ENCODE measurements around the gene ROPN1B. TPM values are rescaled to one million over a fixed set of nuclear protein-coding genes. Genes with fewer than 3 reads are reported as not detected.
"Not testable (repeated sequence)": the region's sequence is repeated elsewhere in the genome, so short reads cannot be mapped to it uniquely, and the experiment has no call there.

ROPN1B gene
- total and polyA plus RNA-seq, 2 donors, result 0.21 TPM; not detected in 1

- H3K9me3 ChIP-seq (ENCODE audit: control insufficient read depth in 2 of 2, insufficient read depth in 1 of 2, low read length in 1 of 2), result peaks cover 0 to 2% of the 10 kb centered on the region in 2 donors
- peak overlapping the region; percentile 49 to 68 for H3K4me3 ChIP-seq (ENCODE audit: low read length in 2 of 2)
- H3K4me1 ChIP-seq (ENCODE audit: control insufficient read depth in 2 of 2, insufficient read depth in 2 of 2, low read length in 2 of 2), result no peaks in the 10 kb centered on the region
- no peaks in the 10 kb centered on the region for H3K36me3 ChIP-seq (ENCODE audit: control insufficient read depth in 2 of 2, insufficient read depth in 2 of 2, low read length in 1 of 2)
- 15% methylated on average over 52 of the region's 52 CpGs for WGBS
- H3K27me3 ChIP-seq (ENCODE audit: control insufficient read depth in 2 of 2, insufficient read depth in 1 of 2, low read length in 1 of 2), result peaks cover 0 to 14% of the 10 kb centered on the region in 2 donors
- peak; percentile 46 to 80 (median 73) for DNase-seq (ENCODE audit: low read depth in 6 of 9, low spot score in 9 of 9)
- peak overlapping the region; percentile 22 to 86 for H3K27ac ChIP-seq (ENCODE audit: low read depth in 1 of 2, low read length in 1 of 2)
These were observed 21.4 kb downstream of the ROPN1B start for GRCh38 chr3:125990253-125990970.

- H3K27ac ChIP-seq (ENCODE audit: low read depth in 1 of 2, low read length in 1 of 2); H3K27me3 ChIP-seq (ENCODE audit: control insufficient read depth in 2 of 2, insufficient read depth in 1 of 2, low read length in 1 of 2); H3K4me3 ChIP-seq (ENCODE audit: low read length in 2 of 2); H3K4me1 ChIP-seq (ENCODE audit: control insufficient read depth in 2 of 2, insufficient read depth in 2 of 2, low read length in 2 of 2); H3K9me3 ChIP-seq (ENCODE audit: control insufficient read depth in 2 of 2, insufficient read depth in 1 of 2, low read length in 1 of 2); H3K36me3 ChIP-seq (ENCODE audit: control insufficient read depth in 2 of 2, insufficient read depth in 2 of 2, low read length in 1 of 2); DNase-seq (ENCODE audit: low read depth in 6 of 9, low spot score in 9 of 9): not testable (repeated sequence)
- 99% methylated on average over 4 of the region's 4 CpGs for WGBS
These were observed 27.8 kb downstream of the ROPN1B start for GRCh38 chr3:125996751-125997150.

DNA sequence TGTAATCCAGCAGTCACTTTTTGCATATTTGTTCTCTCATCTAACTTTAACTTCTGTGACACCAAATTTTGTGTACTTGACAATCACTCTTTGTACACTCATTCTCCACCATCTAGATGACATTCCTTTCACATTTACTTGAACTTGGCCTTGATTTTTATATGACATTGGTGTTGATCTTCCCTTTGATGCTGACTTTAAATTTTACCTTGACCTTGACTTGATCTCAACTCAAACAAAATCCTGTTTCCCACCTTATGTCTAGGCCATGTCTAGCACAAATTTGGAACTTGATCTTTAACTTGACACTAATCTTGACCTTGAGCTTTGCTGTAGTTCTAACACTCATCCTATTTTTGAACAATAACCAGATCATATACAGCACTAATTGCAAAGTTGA lies 33.2 kb downstream of the ROPN1B start:
- H3K9me3 ChIP-seq (ENCODE audit: control insufficient read depth in 2 of 2, insufficient read depth in 1 of 2, low read length in 1 of 2), result peaks cover 0 to 2% of the 10 kb centered on the region in 2 donors

GRCh38 chr3:126003447-126004190 lies 34.6 kb downstream of the ROPN1B start:
- DNase-seq (ENCODE audit: low read depth in 6 of 9, low spot score in 9 of 9), result no peak
- no peak overlapping the region for H3K4me3 ChIP-seq (ENCODE audit: low read length in 2 of 2)
- H3K36me3 ChIP-seq (ENCODE audit: control insufficient read depth in 2 of 2, insufficient read depth in 2 of 2, low read length in 1 of 2), result peaks cover 21 to 36% of the 10 kb centered on the region in 2 donors
- no peaks in the 10 kb centered on the region for H3K4me1 ChIP-seq (ENCODE audit: control insufficient read depth in 2 of 2, insufficient read depth in 2 of 2, low read length in 2 of 2)
- H3K27me3 ChIP-seq (ENCODE audit: control insufficient read depth in 2 of 2, insufficient read depth in 1 of 2, low read length in 1 of 2), result no peaks in the 10 kb centered on the region
- no peaks in the 10 kb centered on the region for H3K9me3 ChIP-seq (ENCODE audit: control insufficient read depth in 2 of 2, insufficient read depth in 1 of 2, low read length in 1 of 2)
- no peak overlapping the region for H3K27ac ChIP-seq (ENCODE audit: low read depth in 1 of 2, low read length in 1 of 2)
- WGBS, result 94% methylated on average over 10 of the region's 10 CpGs

More for the DNA sequence above, 33.2 kb downstream of the ROPN1B start:
- Histone ChIP-seq H3K4me1 (ENCODE audit: control insufficient read depth in 2 of 2, insufficient read depth in 2 of 2, low read length in 2 of 2) (no peaks in the 10 kb centered on the region), H3K36me3 (ENCODE audit: control insufficient read depth in 2 of 2, insufficient read depth in 2 of 2, low read length in 1 of 2) (peaks cover 8 to 22% of the 10 kb centered on the region in 2 donors), H3K4me3 (ENCODE audit: low read length in 2 of 2) (no peak overlapping the region), H3K27ac (ENCODE audit: low read depth in 1 of 2, low read length in 1 of 2) (no peak overlapping the region), H3K27me3 (ENCODE audit: control insufficient read depth in 2 of 2, insufficient read depth in 1 of 2, low read length in 1 of 2) (no peaks in the 10 kb centered on the region)
- DNase-seq (ENCODE audit: low read depth in 6 of 9, low spot score in 9 of 9), result no peak

DNA sequence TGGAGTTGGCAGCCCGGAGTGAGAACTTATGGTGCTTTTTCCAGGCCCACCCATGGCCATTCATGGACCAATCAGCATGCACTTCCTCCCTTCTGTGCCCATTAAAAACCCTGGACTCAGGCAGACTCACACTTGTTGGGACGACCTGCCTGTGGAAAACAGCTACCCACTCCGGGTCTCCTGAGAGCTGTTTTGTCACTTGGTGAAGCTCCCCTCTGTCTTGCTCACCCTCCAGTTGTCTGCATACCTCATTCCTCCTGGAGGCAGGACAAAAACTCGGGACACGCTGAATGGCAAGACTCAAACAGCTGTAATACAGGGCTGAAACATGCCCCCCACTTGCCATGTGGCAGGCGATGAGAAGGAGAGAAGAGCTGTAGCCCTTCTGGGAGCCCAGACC lies 35.2 kb downstream of the ROPN1B start:
- H3K4me3 ChIP-seq (ENCODE audit: low read length in 2 of 2), result no peak overlapping the region
- H3K36me3 ChIP-seq (ENCODE audit: control insufficient read depth in 2 of 2, insufficient read depth in 2 of 2, low read length in 1 of 2), result peaks cover 24 to 39% of the 10 kb centered on the region in 2 donors
- WGBS, result 96% methylated on average over 6 of the region's 6 CpGs
- no peak overlapping the region for H3K27ac ChIP-seq (ENCODE audit: low read depth in 1 of 2, low read length in 1 of 2)
- no peaks in the 10 kb centered on the region for H3K27me3 ChIP-seq (ENCODE audit: control insufficient read depth in 2 of 2, insufficient read depth in 1 of 2, low read length in 1 of 2)
- H3K4me1 ChIP-seq (ENCODE audit: control insufficient read depth in 2 of 2, insufficient read depth in 2 of 2, low read length in 2 of 2), result no peaks in the 10 kb centered on the region
- no peaks in the 10 kb centered on the region for H3K9me3 ChIP-seq (ENCODE audit: control insufficient read depth in 2 of 2, insufficient read depth in 1 of 2, low read length in 1 of 2)
- DNase-seq (ENCODE audit: low read depth in 6 of 9, low spot score in 9 of 9), result no peak

DNA sequence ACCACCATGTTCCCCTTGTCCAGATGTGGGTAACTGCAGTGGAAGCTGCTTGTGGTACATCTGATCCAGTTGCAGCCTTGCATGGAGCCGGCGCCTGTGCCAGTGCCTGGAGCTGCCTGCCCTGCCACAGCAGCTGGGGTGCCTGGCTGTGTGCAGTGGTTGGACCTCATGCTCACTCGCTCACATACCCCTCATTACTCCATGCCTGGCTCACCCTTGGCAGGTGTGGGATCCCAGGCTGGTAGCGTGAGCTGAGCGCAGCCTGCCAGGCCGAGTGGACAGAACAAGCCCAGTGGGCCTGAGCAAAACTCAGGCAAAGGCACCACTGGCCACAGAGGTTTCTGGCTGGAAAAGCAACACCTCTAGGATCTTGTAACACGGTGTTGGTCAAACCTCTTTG lies 35.7 kb downstream of the ROPN1B start:
- no peak for DNase-seq (ENCODE audit: low read depth in 6 of 9, low spot score in 9 of 9)

DNA sequence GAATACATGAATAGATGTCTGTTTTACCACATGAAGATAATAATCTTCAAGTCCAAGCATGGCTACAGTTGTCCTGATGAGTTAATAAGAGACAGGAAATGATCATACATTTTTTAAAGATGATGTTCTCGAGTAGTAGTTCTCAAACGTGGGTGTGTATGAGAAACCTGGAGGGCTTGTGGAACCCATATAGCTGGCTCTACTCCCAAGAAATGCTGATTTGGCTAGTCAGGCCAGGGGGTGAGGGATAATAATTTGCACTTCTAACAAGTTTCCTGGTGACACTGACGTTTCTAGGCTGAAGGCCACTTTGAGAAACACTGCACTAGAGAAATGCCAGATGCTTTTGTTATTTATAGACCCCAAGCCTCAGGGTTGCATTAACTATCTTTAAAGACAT lies 37.0 kb downstream of the ROPN1B start:
- H3K4me1 ChIP-seq (ENCODE audit: control insufficient read depth in 2 of 2, insufficient read depth in 2 of 2, low read length in 2 of 2), result no peaks in the 10 kb centered on the region
- no peak overlapping the region for H3K27ac ChIP-seq (ENCODE audit: low read depth in 1 of 2, low read length in 1 of 2)
- 75% methylated on average over 3 of the region's 3 CpGs for WGBS
- H3K9me3 ChIP-seq (ENCODE audit: control insufficient read depth in 2 of 2, insufficient read depth in 1 of 2, low read length in 1 of 2), result no peaks in the 10 kb centered on the region
- DNase-seq (ENCODE audit: low read depth in 6 of 9, low spot score in 9 of 9), result no peak
- H3K36me3 ChIP-seq (ENCODE audit: control insufficient read depth in 2 of 2, insufficient read depth in 2 of 2, low read length in 1 of 2), result peaks cover 30 to 39% of the 10 kb centered on the region in 2 donors
- no peaks in the 10 kb centered on the region for H3K27me3 ChIP-seq (ENCODE audit: control insufficient read depth in 2 of 2, insufficient read depth in 1 of 2, low read length in 1 of 2)
- no peak overlapping the region for H3K4me3 ChIP-seq (ENCODE audit: low read length in 2 of 2)

More for the DNA sequence above, 35.7 kb downstream of the ROPN1B start:
- H3K27me3 ChIP-seq (ENCODE audit: control insufficient read depth in 2 of 2, insufficient read depth in 1 of 2, low read length in 1 of 2), result no peaks in the 10 kb centered on the region
- WGBS, result 98% methylated on average over 7 of the region's 7 CpGs
- peaks cover 24 to 39% of the 10 kb centered on the region in 2 donors for H3K36me3 ChIP-seq (ENCODE audit: control insufficient read depth in 2 of 2, insufficient read depth in 2 of 2, low read length in 1 of 2)
- no peaks in the 10 kb centered on the region for H3K9me3 ChIP-seq (ENCODE audit: control insufficient read depth in 2 of 2, insufficient read depth in 1 of 2, low read length in 1 of 2)
- H3K4me1 ChIP-seq (ENCODE audit: control insufficient read depth in 2 of 2, insufficient read depth in 2 of 2, low read length in 2 of 2), result no peaks in the 10 kb centered on the region
- no peak overlapping the region for H3K27ac ChIP-seq (ENCODE audit: low read depth in 1 of 2, low read length in 1 of 2)
- H3K4me3 ChIP-seq (ENCODE audit: low read length in 2 of 2), result no peak overlapping the region

DNA sequence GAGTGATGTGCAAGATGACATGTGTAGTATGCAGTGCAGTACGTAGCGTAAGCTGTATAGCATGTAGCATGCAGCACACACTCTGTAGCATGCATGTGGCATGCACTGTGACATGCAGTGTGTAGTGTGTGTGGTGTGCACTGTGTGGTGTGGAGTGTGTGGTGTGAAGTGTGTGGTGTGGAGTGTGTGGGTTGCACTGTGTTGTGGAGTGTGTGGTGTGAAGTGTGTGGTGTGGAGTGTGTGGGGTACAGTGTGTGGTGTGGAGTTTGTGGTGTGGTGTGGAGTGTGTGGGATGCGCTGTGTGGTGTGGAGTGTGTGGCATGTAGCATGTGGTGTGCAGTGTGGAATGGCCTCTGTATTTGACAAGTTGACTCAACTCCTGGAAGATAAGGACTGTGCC lies 39.2 kb downstream of the ROPN1B start:
- H3K4me3 ChIP-seq (ENCODE audit: low read length in 2 of 2), result no peak overlapping the region
- H3K4me1 ChIP-seq (ENCODE audit: control insufficient read depth in 2 of 2, insufficient read depth in 2 of 2, low read length in 2 of 2), result no peaks in the 10 kb centered on the region
- 98% methylated on average over 3 of the region's 3 CpGs for WGBS
- no peak overlapping the region for H3K27ac ChIP-seq (ENCODE audit: low read depth in 1 of 2, low read length in 1 of 2)
- H3K36me3 ChIP-seq (ENCODE audit: control insufficient read depth in 2 of 2, insufficient read depth in 2 of 2, low read length in 1 of 2), result peaks cover 41 to 52% of the 10 kb centered on the region in 2 donors
- H3K9me3 ChIP-seq (ENCODE audit: control insufficient read depth in 2 of 2, insufficient read depth in 1 of 2, low read length in 1 of 2), result no peaks in the 10 kb centered on the region
- no peaks in the 10 kb centered on the region for H3K27me3 ChIP-seq (ENCODE audit: control insufficient read depth in 2 of 2, insufficient read depth in 1 of 2, low read length in 1 of 2)
- no peak for DNase-seq (ENCODE audit: low read depth in 6 of 9, low spot score in 9 of 9)

DNA sequence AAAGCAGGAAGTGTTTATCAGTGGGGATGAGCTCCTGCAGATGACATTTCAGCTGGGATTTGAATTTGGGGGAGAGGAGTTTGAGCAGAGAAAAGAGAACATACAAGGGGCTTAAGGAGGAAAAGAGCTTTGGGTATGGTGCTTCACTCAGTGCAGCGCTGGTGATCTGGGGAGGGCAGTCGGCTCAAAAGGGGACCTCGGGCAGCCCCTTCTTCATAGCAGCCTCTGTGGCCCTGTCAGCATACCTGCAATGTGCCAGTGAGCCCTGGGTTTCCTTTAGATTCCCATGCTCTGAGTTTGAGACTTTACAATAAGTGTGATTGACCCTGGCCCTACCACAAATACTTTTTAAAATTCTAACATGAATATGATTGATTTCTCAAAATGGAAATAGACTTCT lies 40.2 kb downstream of the ROPN1B start:
- Histone ChIP-seq H3K36me3 (ENCODE audit: control insufficient read depth in 2 of 2, insufficient read depth in 2 of 2, low read length in 1 of 2) (peaks cover 42 to 59% of the 10 kb centered on the region in 2 donors), H3K4me3 (ENCODE audit: low read length in 2 of 2) (no peak overlapping the region), H3K27me3 (ENCODE audit: control insufficient read depth in 2 of 2, insufficient read depth in 1 of 2, low read length in 1 of 2) (no peaks in the 10 kb centered on the region), H3K4me1 (ENCODE audit: control insufficient read depth in 2 of 2, insufficient read depth in 2 of 2, low read length in 2 of 2) (no peaks in the 10 kb centered on the region), H3K27ac (ENCODE audit: low read depth in 1 of 2, low read length in 1 of 2) (no peak overlapping the region), H3K9me3 (ENCODE audit: control insufficient read depth in 2 of 2, insufficient read depth in 1 of 2, low read length in 1 of 2) (no peaks in the 10 kb centered on the region)
- WGBS, result 100% methylated on average over 3 of the region's 3 CpGs
- DNase-seq (ENCODE audit: low read depth in 6 of 9, low spot score in 9 of 9), result no peak

All from thymus (tissue), 11 donors.